ENCODE measurements around the gene FAM181A. TPM values are rescaled to one million over a fixed set of nuclear protein-coding genes. Genes with fewer than 3 reads are reported as not detected.

FAM181A gene
- polyA plus RNA-seq, 1 donor (not counting 4 experiments of a cell fraction or from before 2014, with no cell fraction given) = 0.04 TPM

- H3K9me3 ChIP-seq (ENCODE audit: control insufficient read depth, low read depth, low read length) = no peaks in the 10 kb centered on the region
- FAIRE-seq = no peak
- H3K36me3 ChIP-seq (ENCODE audit: control insufficient read depth in 2 of 2, extremely low read depth in 1 of 2, insufficient read depth in 2 of 2, low read length in 2 of 2) = no peaks in the 10 kb centered on the region
- H3K79me2 ChIP-seq (ENCODE audit: control insufficient read depth, insufficient read depth, low read length) = no peaks in the 10 kb centered on the region
- no peak overlapping the region for H2AFZ ChIP-seq (ENCODE audit: control insufficient read depth, low read length)
- H3K4me2 ChIP-seq (ENCODE audit: control insufficient read depth, extremely low read depth, insufficient read depth, low read depth, low read length) = no peak overlapping the region
- peaks cover 16% of the 10 kb centered on the region for H3K27me3 ChIP-seq (ENCODE audit: control insufficient read depth, extremely low read depth, insufficient read depth, low read length)
- H3K4me1 ChIP-seq (ENCODE audit: control insufficient read depth, extremely low read depth, insufficient read depth, low read length) = peaks cover 5% of the 10 kb centered on the region
- H4K20me1 ChIP-seq (ENCODE audit: control insufficient read depth, extremely low read depth, insufficient read depth, low read length) = no peaks in the 10 kb centered on the region
- no peak for DNase-seq (ENCODE audit: low read depth, low spot score)
- no peak overlapping the region for H3K9ac ChIP-seq (ENCODE audit: control insufficient read depth, extremely low read depth, insufficient read depth, low read length)
- dilution Hi-C loops (cut with MboI; ENCODE audit: extremely low pct_ligation_motif_present, low sequenced_read_pairs) = no loop called here
- no peak overlapping the region for H3K27ac ChIP-seq (ENCODE audit: control insufficient read depth, insufficient read depth, low read length)
- H3K9me1 ChIP-seq (ENCODE audit: control insufficient read depth, extremely low read depth, insufficient read depth, low read length) = no peaks in the 10 kb centered on the region
- TF ChIP-seq CTCF (optimal IDR thresholded peaks at IDR 0.05 in 1 of 3, IDR thresholded peaks at IDR 0.05 in 1 of 3, conservative IDR thresholded peaks at IDR 0.05 in 1 of 3; ENCODE audit: extremely low read depth in 1 of 3, insufficient read depth in 2 of 3, low read length in 3 of 3) (peak in 2 of 3 experiments; percentile 57 to 92), EZH2 (IDR thresholded peaks at IDR 0.05; ENCODE audit: low read length) (no peak)
- no peak overlapping the region for H3K4me3 ChIP-seq (ENCODE audit: control insufficient read depth in 2 of 3, extremely low read depth in 1 of 3, insufficient read depth in 2 of 3, low read depth in 1 of 3, low read length in 3 of 3)
Measured at GRCh38 chr14:93970585-93970964, 43.4 kb downstream of the FAM181A start.

GRCh38 chr14:93970965-93971634, 44.0 kb downstream of the FAM181A start:
- H3K79me2 ChIP-seq (ENCODE audit: control insufficient read depth, insufficient read depth, low read length) = no peaks in the 10 kb centered on the region
- no peak overlapping the region for H3K4me3 ChIP-seq (ENCODE audit: control insufficient read depth in 2 of 3, extremely low read depth in 1 of 3, insufficient read depth in 2 of 3, low read depth in 1 of 3, low read length in 3 of 3)
- dilution Hi-C loops (cut with MboI; ENCODE audit: extremely low pct_ligation_motif_present, low sequenced_read_pairs) = no loop called here
- peak overlapping the region; percentile 24 for H3K4me2 ChIP-seq (ENCODE audit: control insufficient read depth, extremely low read depth, insufficient read depth, low read depth, low read length)
- no peak overlapping the region for H3K9ac ChIP-seq (ENCODE audit: control insufficient read depth, extremely low read depth, insufficient read depth, low read length)
- H3K9me1 ChIP-seq (ENCODE audit: control insufficient read depth, extremely low read depth, insufficient read depth, low read length) = no peaks in the 10 kb centered on the region
- no peak overlapping the region for H2AFZ ChIP-seq (ENCODE audit: control insufficient read depth, low read length)
- peaks cover 20% of the 10 kb centered on the region for H3K27me3 ChIP-seq (ENCODE audit: control insufficient read depth, extremely low read depth, insufficient read depth, low read length)
- H3K9me3 ChIP-seq (ENCODE audit: control insufficient read depth, low read depth, low read length) = no peaks in the 10 kb centered on the region
- no peak for FAIRE-seq
- no peaks in the 10 kb centered on the region for H4K20me1 ChIP-seq (ENCODE audit: control insufficient read depth, extremely low read depth, insufficient read depth, low read length)
- H3K36me3 ChIP-seq (ENCODE audit: control insufficient read depth in 2 of 2, extremely low read depth in 1 of 2, insufficient read depth in 2 of 2, low read length in 2 of 2) = no peaks in the 10 kb centered on the region
- H3K27ac ChIP-seq (ENCODE audit: control insufficient read depth, insufficient read depth, low read length) = no peak overlapping the region
- DNase-seq (ENCODE audit: low read depth, low spot score) = no peak
- TF ChIP-seq CTCF (optimal IDR thresholded peaks at IDR 0.05 in 1 of 3, IDR thresholded peaks at IDR 0.05 in 1 of 3, conservative IDR thresholded peaks at IDR 0.05 in 1 of 3; ENCODE audit: extremely low read depth in 1 of 3, insufficient read depth in 2 of 3, low read length in 3 of 3) (no peak), EZH2 (IDR thresholded peaks at IDR 0.05; ENCODE audit: low read length) (no peak)
- H3K4me1 ChIP-seq (ENCODE audit: control insufficient read depth, extremely low read depth, insufficient read depth, low read length) = no peaks in the 10 kb centered on the region

Data from keratinocyte (primary cell).